ENCODE measurements around the gene MAD2L1BP. TPM values are rescaled to one million over a fixed set of nuclear protein-coding genes. Genes with fewer than 3 reads are reported as not detected.
A peak's percentile ranks its signal among the peaks of the same experiment; 100 is the strongest.

The MAD2L1BP gene
- total and polyA plus RNA-seq, 2 of the 4 experiments (the other 2 are of a cell fraction) = 28.1 to 50.2 TPM

DNA sequence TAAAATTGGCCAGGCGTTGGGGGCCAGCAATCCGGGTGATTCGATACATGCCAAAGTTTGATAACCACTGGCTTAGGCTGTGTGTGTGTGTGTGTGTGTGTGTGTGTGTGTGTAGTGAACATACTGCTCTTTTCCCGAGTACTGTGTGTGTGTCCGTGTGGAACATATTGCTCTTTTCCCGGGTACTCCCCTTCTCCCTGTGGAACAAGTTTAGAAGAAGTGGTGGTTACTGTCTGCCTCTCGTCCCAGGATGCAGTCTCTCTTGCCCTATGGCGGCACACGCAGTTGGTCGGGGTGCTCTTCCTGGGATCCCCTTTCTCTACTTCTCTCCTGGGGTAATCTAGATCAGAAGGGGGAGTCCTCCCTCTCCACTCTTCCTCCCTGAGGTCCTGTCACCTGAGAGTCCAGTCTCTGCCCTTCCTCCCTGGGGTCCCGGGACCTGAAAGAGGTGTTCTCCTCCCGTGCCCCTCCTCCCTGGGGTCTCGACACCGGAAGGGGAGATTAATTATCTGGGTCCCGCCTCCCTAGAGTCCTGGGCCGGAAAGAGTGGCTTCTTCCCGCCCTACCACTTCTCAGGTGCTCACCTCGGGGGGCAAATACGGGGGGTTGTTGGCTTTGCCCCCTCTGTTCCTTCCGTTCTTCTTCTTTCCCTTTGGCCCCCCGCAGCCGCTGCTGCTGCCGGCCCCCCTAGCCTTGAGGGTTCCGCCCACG is 7.1 kb upstream of the MAD2L1BP start:
- Histone ChIP-seq H3K27me3 (ENCODE audit: control insufficient read depth, insufficient read depth, low read length) (no peaks in the 10 kb centered on the region), H2AK5ac (ENCODE audit: low read depth, low read length) (peak overlapping the region; percentile 99), H2BK120ac (ENCODE audit: low read depth, low read length) (peak overlapping the region; percentile 69), H3K36me3 (ENCODE audit: control insufficient read depth, insufficient read depth, low read length) (peaks cover 27% of the 10 kb centered on the region), H3K56ac (ENCODE audit: extremely low read depth, insufficient read depth, low read length) (peak overlapping the region; percentile 93), H3K9me3 (ENCODE audit: control insufficient read depth, insufficient read depth, low read length) (no peaks in the 10 kb centered on the region), H4K20me1 (ENCODE audit: insufficient read depth, low read length) (no peaks in the 10 kb centered on the region), H3K14ac (replicated peaks; ENCODE audit: low read depth, low read length) (peak overlapping the region; percentile 99), H3K79me1 (ENCODE audit: low read depth in 1 of 2, low read length in 2 of 2) (peaks cover 31 to 51% of the 10 kb centered on the region in 2 experiments), H3K4me1 (ENCODE audit: control insufficient read depth, insufficient read depth, low read length) (peaks cover 8% of the 10 kb centered on the region), H3K9ac (ENCODE audit: low read depth, low read length) (peak overlapping the region; percentile 99), H3K4me3 (ENCODE audit: insufficient read depth, low read depth, low read length) (peak overlapping the region; percentile 85), H4K5ac (ENCODE audit: low read depth, low read length) (peak overlapping the region; percentile 66), H3K27ac (ENCODE audit: insufficient read depth, low read length) (peak overlapping the region; percentile 98), H3K4me2 (ENCODE audit: low read depth, low read length) (peak overlapping the region; percentile 96), H2BK15ac (ENCODE audit: low read depth, low read length) (peak overlapping the region; percentile 85; the same call in 1 of the 3 replicates), H2BK5ac (ENCODE audit: low read depth, low read length, poor library complexity, severe bottlenecking) (peak overlapping the region; percentile 85), H3K18ac (ENCODE audit: low read depth, low read length) (peak overlapping the region; percentile 62), H2AFZ (replicated peaks; ENCODE audit: low read length, poor library complexity) (peak overlapping the region; percentile 67), H4K91ac (ENCODE audit: insufficient read depth, low read depth, low read length) (peak overlapping the region; percentile 85), H2BK20ac (ENCODE audit: low read depth, low read length) (peak overlapping the region; percentile 70; the same call in 1 of the 2 replicates), H4K8ac (ENCODE audit: low read depth in 2 of 2, low read length in 2 of 2) (peak overlapping the region; percentile 61 to 95), H3K4ac (ENCODE audit: low read depth, low read length) (peak overlapping the region; percentile 96), H2AK9ac (replicated peaks; ENCODE audit: low read depth, low read length, poor library complexity) (peak overlapping the region; percentile 92), H3K23ac (ENCODE audit: low read depth, low read length) (peak overlapping the region; percentile 99), H3K9me1 (ENCODE audit: insufficient read depth, low read length) (peaks cover 24% of the 10 kb centered on the region)
- ATAC-seq (ENCODE audit: low read depth) (peak; percentile 22), DNase-seq (peak; percentile 34)
- WGBS, 2 experiments (ENCODE audit: extremely low coverage in 2 of 2, insufficient read length in 1 of 2) = 0% methylated on average over 3 of the region's 25 CpGs; no CpG with 5 or more reads in 1 of the 2 experiments
- ChIA-PET CTCF (no interaction called here), POLR2A (ENCODE audit: unreplicated experiment) (interaction anchor here (1.0 kb wide), 1 partner anchor 15 kb away, joined by 3 read pairs; no protein-coding TSS in a partner anchor)
- TSS peak; percentile 27 for BruUV-seq (replicated peaks)
- intact Hi-C loops (cut with micrococcal nuclease) = loop anchor here (5.0 kb wide), 1 partner anchor 144 kb away; the partner anchor contains the start of gene VEGFA
- in situ Hi-C loops (cut with MboI; ENCODE audit: low sequenced_read_pairs) = no loop called here
- dilution Hi-C loops (cut with HindIII; ENCODE audit: low sequenced_read_pairs, unreplicated experiment) = no loop called here
- TF ChIP-seq POLR2A (IDR thresholded peaks at IDR 0.05; ENCODE audit: low read depth, low read length) (peak; percentile 29; the same call in 1 of the 2 replicates), RCOR1 (IDR thresholded peaks at IDR 0.05; ENCODE audit: insufficient replicate concordance, low read length) (no peak), CHD1 (IDR thresholded peaks at IDR 0.05; ENCODE audit: low read depth, low read length) (peak; percentile 21; the same call in 1 of the 2 replicates)

All from IMR-90 (cell line).